Progenitor cell of endocrine pancreas (in vitro differentiated cells): ENCODE results near the gene NEURL1B. TPM values are rescaled to one million over a fixed set of nuclear protein-coding genes. Genes with fewer than 3 reads are reported as not detected.
"Not testable (repeated sequence)": the region's sequence is repeated elsewhere in the genome, so short reads cannot be mapped to it uniquely, and the experiment has no call there.

Source experiments
- DNase-seq: peaks from one replicate; pipeline ENCODE4 v3.0.0; 2021; ENCODE audit warnings: low spot score; ENCODE audit not compliant: unreplicated experiment
- H3K27ac Mint-ChIP-seq: 2 replicates; pipeline ENCODE4 v1.8.0; 2021; ENCODE audit warnings: mild to moderate bottlenecking, moderate library complexity, mixed read lengths
- H3K27me3 Mint-ChIP-seq: 2 replicates; pipeline ENCODE4 v1.8.0; 2021; ENCODE audit warnings: mixed read lengths
- H3K36me3 Mint-ChIP-seq: 2 replicates; pipeline ENCODE4 v1.8.0; 2022; ENCODE audit warnings: mixed read lengths; ENCODE audit not compliant: insufficient read depth
- H3K4me1 Mint-ChIP-seq: 2 replicates; pipeline ENCODE4 v1.8.0; 2021; ENCODE audit warnings: low read depth, mixed read lengths
- H3K4me3 Mint-ChIP-seq: 2 replicates; pipeline ENCODE4 v1.8.0; 2021; ENCODE audit warnings: low read depth, mild to moderate bottlenecking, moderate library complexity, mixed read lengths
- H3K9me3 Mint-ChIP-seq: 2 replicates; pipeline ENCODE4 v1.8.0; 2021; ENCODE audit warnings: low read depth, mixed read lengths
- CTCF ChIP-seq: fragments of 200-600 bp; sonication (generic); IDR thresholded peaks from one replicate; pipeline ENCODE4 v1.5.0; 2021; ENCODE audit warnings: antibody characterized with exemption, mild to moderate bottlenecking; ENCODE audit not compliant: unreplicated experiment
- total RNA-seq: library from RNA; stranded (reverse); gene quantifications from 2 replicates; pipeline ENCODE4 v1.2.1, GENCODE V29; 2021

Gene NEURL1B
- total RNA-seq, 1 donor from 2014 or later: 4.0 TPM

DNA sequence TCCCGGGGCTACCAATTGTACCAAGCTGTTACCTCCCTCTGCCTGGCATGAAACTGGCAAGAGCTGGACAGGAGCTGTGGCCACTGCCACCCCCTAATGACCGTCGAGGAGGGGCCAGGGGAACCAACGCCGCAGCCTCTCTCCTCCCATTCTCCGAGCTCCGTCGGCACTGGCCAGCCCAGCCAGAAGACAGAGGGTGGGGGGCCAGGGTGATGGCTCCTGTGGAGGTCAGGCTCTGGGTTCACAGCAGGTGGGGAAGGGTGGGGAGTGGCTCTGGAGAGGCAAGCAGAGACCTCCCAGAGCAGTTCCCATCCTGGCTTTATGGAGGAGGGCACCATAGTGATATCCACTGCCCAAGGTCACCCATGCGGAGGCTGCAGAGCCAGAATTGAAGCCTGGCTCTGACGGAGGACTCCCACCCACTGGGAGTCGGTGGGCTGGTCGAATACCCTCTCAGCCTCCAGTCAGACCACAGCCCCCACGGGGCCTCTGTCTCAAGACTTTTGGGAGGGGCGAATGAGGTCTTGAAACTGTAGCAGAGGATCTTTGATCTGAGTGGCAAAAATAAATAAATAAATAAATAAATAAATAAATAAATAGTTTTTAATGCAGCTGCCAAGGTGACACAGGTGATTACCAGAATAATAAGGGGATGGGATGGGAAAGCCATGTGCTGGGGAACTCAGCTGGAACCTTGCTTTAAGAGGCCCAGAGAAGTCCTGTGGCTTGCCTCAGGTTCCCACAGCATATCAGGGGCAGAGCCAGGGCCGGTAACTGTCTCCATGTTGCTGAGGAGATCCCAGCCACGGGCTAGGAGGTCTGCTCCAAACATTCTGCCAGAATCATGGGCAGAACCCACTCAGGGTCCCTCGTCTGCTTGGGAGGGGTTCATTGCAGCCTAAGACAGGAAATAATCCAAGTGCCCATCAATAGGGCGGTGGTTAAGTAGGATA, 42.5 kb upstream of the NEURL1B start:
- no peak for DNase-seq
- Mint-ChIP-seq H3K36me3 (no peaks in the 10 kb centered on the region), H3K9me3 (no peaks in the 10 kb centered on the region), H3K4me1 (peaks cover 17% of the 10 kb centered on the region), H3K27me3 (peaks cover 42% of the 10 kb centered on the region), H3K27ac (no peak overlapping the region), H3K4me3 (no peak overlapping the region)
- TF ChIP-seq CTCF: no peak

DNA sequence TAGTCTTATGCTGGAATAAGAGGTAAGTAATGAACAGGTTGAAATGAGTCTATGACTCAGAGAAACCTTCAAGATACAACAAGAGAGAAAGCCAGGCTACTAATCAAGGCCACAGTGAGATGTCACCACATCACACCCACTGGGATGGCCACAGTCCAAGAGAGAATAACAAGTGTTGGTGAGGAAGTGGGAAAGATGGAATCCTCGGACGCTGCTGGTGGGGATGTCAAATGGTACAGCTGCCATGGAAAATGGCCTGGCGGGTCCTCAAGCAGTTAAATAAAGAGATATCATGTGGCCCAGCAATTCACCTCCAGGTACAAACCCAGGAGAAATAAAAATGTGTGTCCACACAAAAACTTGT, 41.9 kb upstream of the NEURL1B start:
- peaks cover 43% of the 10 kb centered on the region for H3K27me3 Mint-ChIP-seq
- no peaks in the 10 kb centered on the region for H3K9me3 Mint-ChIP-seq
- H3K36me3 Mint-ChIP-seq: no peaks in the 10 kb centered on the region
- TF ChIP-seq CTCF: no peak
- peaks cover 17% of the 10 kb centered on the region for H3K4me1 Mint-ChIP-seq
- no peak overlapping the region for H3K4me3 Mint-ChIP-seq
- no peak overlapping the region for H3K27ac Mint-ChIP-seq
- DNase-seq: no peak

- H3K27me3 Mint-ChIP-seq: peaks cover 32% of the 10 kb centered on the region
- no peaks in the 10 kb centered on the region for H3K36me3 Mint-ChIP-seq
- no peak overlapping the region for H3K4me3 Mint-ChIP-seq
- peaks cover 17% of the 10 kb centered on the region for H3K4me1 Mint-ChIP-seq
- TF ChIP-seq CTCF: no peak
- DNase-seq: no peak
- H3K9me3 Mint-ChIP-seq: no peaks in the 10 kb centered on the region
- H3K27ac Mint-ChIP-seq: no peak overlapping the region
These were observed 40.5 kb upstream of the NEURL1B start for GRCh38 chr5:172600571-172600970.

DNA sequence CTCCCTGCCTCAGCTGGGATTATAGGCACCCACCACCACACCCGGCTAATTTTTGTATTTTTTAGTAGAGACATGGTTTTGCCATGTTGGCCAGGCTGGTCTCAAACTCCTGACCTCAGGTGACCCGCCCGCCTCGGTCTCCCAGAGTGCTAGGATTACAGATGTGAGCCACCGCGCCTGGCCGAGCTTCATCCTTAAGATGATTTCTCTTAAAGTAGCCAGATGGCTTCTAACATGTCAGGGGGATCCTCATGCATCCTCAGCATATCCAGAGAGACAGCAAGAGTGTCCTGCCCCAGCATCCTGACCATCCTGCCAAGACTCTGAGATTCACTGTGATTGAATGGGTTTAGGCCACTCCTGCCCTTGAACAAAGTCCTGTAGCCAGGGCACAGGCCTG, 39.5 kb upstream of the NEURL1B start:
- not testable (repeated sequence) for H3K9me3 Mint-ChIP-seq, DNase-seq, H3K36me3 Mint-ChIP-seq, H3K27ac Mint-ChIP-seq, H3K4me3 Mint-ChIP-seq
- Mint-ChIP-seq H3K4me1 (peaks cover 17% of the 10 kb centered on the region), H3K27me3 (peaks cover 27% of the 10 kb centered on the region)

DNA sequence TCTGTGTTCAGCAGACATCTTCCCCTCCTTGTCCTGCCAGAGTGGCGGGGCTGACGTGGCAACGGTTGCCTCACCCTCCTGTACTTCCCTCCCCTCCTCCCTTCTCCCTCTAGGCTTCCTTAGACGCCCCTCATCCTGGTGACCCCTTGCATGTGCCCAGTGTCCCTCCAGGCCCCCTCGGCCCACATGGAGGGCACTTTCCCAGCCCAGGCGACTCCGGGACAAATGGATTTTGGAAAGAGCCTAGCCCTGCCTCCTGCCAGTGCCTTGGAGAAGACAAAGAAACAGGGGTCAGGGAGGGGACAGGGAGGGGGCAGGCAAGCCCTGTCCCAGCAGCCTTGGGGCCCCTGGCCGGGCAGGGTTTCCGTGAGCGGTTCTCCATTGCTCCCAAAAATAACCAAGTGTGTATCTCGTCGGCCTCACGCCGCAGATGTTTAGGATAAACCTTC, 38.3 kb upstream of the NEURL1B start:
- Mint-ChIP-seq H3K27ac (no peak overlapping the region), H3K27me3 (peaks cover 25% of the 10 kb centered on the region), H3K4me3 (no peak overlapping the region), H3K4me1 (peaks cover 17% of the 10 kb centered on the region), H3K36me3 (no peaks in the 10 kb centered on the region), H3K9me3 (no peaks in the 10 kb centered on the region)
- no peak for TF ChIP-seq CTCF
- no peak for DNase-seq
